OCI-LY7 (cell line): ENCODE measurements around the gene NUTM2D.
"Not testable (repeated sequence)": the region's sequence is repeated elsewhere in the genome, so short reads cannot be mapped to it uniquely, and the experiment has no call there.

Experiments
- CTCF ChIP-seq: fragments of 200-600 bp; sonication (generic); conservative IDR thresholded peaks from 2 replicates; pipeline ENCODE4 v1.5.1; 2014; ENCODE audit warnings: mild to moderate bottlenecking, antibody characterized with exemption, low read length, moderate library complexity, mixed read lengths
- EZH2phosphoT487 ChIP-seq: fragments of 200-600 bp; sonication (generic); IDR thresholded peaks from 2 replicates; pipeline ENCODE4 v1.6.1; 2018; ENCODE audit warnings: low read depth, borderline replicate concordance, mild to moderate bottlenecking, mixed run types, antibody characterized with exemption, low read length, moderate library complexity, mixed read lengths

- not testable (repeated sequence) for TF ChIP-seq CTCF, EZH2phosphoT487
These were observed 29.6 kb upstream of the NUTM2D start for GRCh38 chr10:87327958-87328357.
